DOHH2 (cell line): ENCODE data around the gene C16orf96.

ENCODE experiments used
- H3F3A ChIP-seq: fragments of 200-600 bp; sonication (generic), shearing (Covaris generic); 2 replicates; pipeline ENCODE4 v1.6.0; 2016; ENCODE audit warnings: antibody characterized with exemption, mild to moderate bottlenecking; ENCODE audit not compliant: control insufficient read depth, insufficient read depth
- H3K27ac ChIP-seq: fragments of 200-600 bp; sonication (generic); 2 replicates; pipeline ENCODE4 v1.5.1; 2014; ENCODE audit warnings: low read depth, mild to moderate bottlenecking, low read length, moderate library complexity
- H3K27me3 ChIP-seq: fragments of 200-600 bp; sonication (generic); 2 replicates; pipeline ENCODE4 v1.6.1; 2014; ENCODE audit warnings: mild to moderate bottlenecking, low read length, mixed read lengths; ENCODE audit not compliant: control insufficient read depth
- H3K36me3 ChIP-seq: fragments of 200-600 bp; sonication (generic); 2 replicates; pipeline ENCODE4 v1.6.1; 2014; ENCODE audit warnings: mild to moderate bottlenecking, low read length, moderate library complexity, mixed read lengths; ENCODE audit not compliant: control insufficient read depth
- H3K4me1 ChIP-seq: fragments of 200-600 bp; sonication (generic); 2 replicates; pipeline ENCODE4 v1.6.1; 2014; ENCODE audit warnings: mild to moderate bottlenecking, low read length, mixed read lengths; ENCODE audit not compliant: control insufficient read depth
- H3K4me2 ChIP-seq: fragments of 200-600 bp; sonication (generic); 2 replicates; pipeline ENCODE4 v1.6.0; 2014; ENCODE audit warnings: mild to moderate bottlenecking, low read length, moderate library complexity
- H3K4me3 ChIP-seq: fragments of 200-600 bp; sonication (generic); 2 replicates; pipeline ENCODE4 v1.5.1; 2014; ENCODE audit warnings: mild to moderate bottlenecking, low read length, mixed read lengths
- H3K79me2 ChIP-seq: fragments of 200-600 bp; sonication (generic); 2 replicates; pipeline ENCODE4 v1.6.1; 2014; ENCODE audit warnings: mild to moderate bottlenecking, low read length, mixed read lengths; ENCODE audit not compliant: control insufficient read depth
- H3K9me2 ChIP-seq: fragments of 200-600 bp; sonication (generic); replicated peaks from 2 replicates; pipeline ENCODE4 v1.6.1; 2014; ENCODE audit warnings: mild to moderate bottlenecking, low read length, mixed read lengths; ENCODE audit not compliant: control insufficient read depth
- H3K9me3 ChIP-seq: fragments of 200-600 bp; sonication (generic); 2 replicates; pipeline ENCODE4 v1.6.1; 2014; ENCODE audit warnings: antibody characterized with exemption, low read length, mixed read lengths; ENCODE audit not compliant: control insufficient read depth, insufficient read depth
- H4K20me1 ChIP-seq: fragments of 200-600 bp; sonication (generic); 2 replicates; pipeline ENCODE4 v1.6.0; 2014; ENCODE audit warnings: low read depth, mild to moderate bottlenecking, antibody characterized with exemption, low read length, moderate library complexity; ENCODE audit not compliant: control insufficient read depth, insufficient read depth
- EZH2phosphoT487 ChIP-seq: fragments of 200-600 bp; sonication (generic); IDR thresholded peaks from 2 replicates; pipeline ENCODE4 v1.6.1; 2017; ENCODE audit warnings: borderline replicate concordance, mild to moderate bottlenecking, antibody characterized with exemption, low read length, moderate library complexity, mixed read lengths
- TF ChIP-seq, protein P1 (sequence below): fragments of 200-600 bp; sonication (generic); IDR thresholded peaks from one replicate; pipeline ENCODE4 v1.5.1; 2014; ENCODE audit warnings: antibody characterized with exemption, mild to moderate bottlenecking, low read depth, low read length; ENCODE audit not compliant: poor library complexity, severe bottlenecking

C16orf96 gene

DNA sequence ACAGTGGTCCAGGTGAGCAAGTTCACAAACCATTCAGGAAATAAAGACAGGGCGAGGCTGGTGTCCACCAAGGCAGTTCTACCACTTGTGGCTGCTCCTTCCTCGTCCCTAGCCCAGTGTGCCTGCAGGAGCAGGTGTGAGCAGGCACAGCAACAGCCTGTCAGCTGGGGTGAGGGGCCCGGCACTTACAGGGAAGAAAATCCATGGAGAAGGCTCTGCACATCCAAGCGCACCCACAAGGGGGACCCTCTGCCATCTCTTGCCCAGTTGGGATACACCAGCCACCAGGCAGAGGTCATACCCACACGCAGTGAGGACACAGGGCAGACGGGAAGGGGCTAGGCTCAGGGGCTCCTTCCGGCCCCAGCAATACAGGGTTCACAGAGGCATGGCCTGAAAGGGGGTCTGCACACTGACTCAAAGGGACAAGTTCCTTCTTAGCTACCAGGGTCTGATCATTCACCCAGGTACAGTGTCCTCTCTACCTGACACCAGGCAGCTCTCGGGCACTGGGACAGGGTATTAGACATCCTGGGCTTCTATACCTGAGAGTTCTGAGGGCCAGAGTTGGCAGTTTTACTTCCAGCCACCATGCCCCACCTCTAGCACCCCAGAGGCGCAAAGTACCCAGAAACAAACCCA lies 44.6 kb upstream of the C16orf96 start:
- peaks cover under 1% of the 10 kb centered on the region; the same call in 1 of the 2 replicates for H3K79me2 ChIP-seq
- peaks cover 11% of the 10 kb centered on the region for H3K4me1 ChIP-seq
- H3K36me3 ChIP-seq: peaks cover 50% of the 10 kb centered on the region
- H3F3A ChIP-seq: peaks cover 6% of the 10 kb centered on the region
- no peaks in the 10 kb centered on the region for H3K9me2 ChIP-seq
- no peaks in the 10 kb centered on the region for H3K9me3 ChIP-seq
- TF ChIP-seq EZH2phosphoT487: no peak
- TF ChIP-seq, protein P1, sequence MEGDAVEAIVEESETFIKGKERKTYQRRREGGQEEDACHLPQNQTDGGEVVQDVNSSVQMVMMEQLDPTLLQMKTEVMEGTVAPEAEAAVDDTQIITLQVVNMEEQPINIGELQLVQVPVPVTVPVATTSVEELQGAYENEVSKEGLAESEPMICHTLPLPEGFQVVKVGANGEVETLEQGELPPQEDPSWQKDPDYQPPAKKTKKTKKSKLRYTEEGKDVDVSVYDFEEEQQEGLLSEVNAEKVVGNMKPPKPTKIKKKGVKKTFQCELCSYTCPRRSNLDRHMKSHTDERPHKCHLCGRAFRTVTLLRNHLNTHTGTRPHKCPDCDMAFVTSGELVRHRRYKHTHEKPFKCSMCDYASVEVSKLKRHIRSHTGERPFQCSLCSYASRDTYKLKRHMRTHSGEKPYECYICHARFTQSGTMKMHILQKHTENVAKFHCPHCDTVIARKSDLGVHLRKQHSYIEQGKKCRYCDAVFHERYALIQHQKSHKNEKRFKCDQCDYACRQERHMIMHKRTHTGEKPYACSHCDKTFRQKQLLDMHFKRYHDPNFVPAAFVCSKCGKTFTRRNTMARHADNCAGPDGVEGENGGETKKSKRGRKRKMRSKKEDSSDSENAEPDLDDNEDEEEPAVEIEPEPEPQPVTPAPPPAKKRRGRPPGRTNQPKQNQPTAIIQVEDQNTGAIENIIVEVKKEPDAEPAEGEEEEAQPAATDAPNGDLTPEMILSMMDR: peak; percentile 26
- no peak overlapping the region for H3K4me2 ChIP-seq
- H3K27ac ChIP-seq: no peak overlapping the region
- H3K4me3 ChIP-seq: no peak overlapping the region
- no peaks in the 10 kb centered on the region for H4K20me1 ChIP-seq
- no peaks in the 10 kb centered on the region for H3K27me3 ChIP-seq

DNA sequence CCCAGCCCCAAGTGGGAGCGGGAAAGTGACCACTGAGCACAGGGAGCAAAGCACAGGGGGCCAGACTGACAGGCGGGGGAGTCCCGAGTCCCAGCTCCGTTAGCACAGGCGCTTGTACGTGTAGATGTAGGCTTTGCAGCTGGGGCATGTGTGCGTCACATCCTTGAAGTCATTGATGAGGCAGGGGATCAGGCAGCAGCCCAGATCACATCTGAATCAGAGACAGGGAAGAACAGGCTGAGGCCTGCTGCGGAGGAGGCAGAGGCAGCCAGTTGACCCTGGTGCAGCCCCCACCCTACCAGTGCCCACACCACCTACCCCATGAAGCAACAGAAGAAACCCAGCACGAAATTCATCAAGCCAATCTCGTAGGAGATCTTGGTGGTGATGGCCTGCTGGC lies 43.7 kb upstream of the C16orf96 start:
- Histone ChIP-seq H3F3A (peaks cover 6% of the 10 kb centered on the region), H3K27ac (no peak overlapping the region), H3K9me2 (no peaks in the 10 kb centered on the region), H3K4me1 (peaks cover 9% of the 10 kb centered on the region), H4K20me1 (no peaks in the 10 kb centered on the region), H3K79me2 (no peaks in the 10 kb centered on the region), H3K36me3 (peaks cover 41% of the 10 kb centered on the region), H3K4me2 (no peak overlapping the region), H3K9me3 (no peaks in the 10 kb centered on the region), H3K4me3 (no peak overlapping the region), H3K27me3 (no peaks in the 10 kb centered on the region)
- TF ChIP-seq EZH2phosphoT487: no peak
- TF ChIP-seq, protein P1: no peak

DNA sequence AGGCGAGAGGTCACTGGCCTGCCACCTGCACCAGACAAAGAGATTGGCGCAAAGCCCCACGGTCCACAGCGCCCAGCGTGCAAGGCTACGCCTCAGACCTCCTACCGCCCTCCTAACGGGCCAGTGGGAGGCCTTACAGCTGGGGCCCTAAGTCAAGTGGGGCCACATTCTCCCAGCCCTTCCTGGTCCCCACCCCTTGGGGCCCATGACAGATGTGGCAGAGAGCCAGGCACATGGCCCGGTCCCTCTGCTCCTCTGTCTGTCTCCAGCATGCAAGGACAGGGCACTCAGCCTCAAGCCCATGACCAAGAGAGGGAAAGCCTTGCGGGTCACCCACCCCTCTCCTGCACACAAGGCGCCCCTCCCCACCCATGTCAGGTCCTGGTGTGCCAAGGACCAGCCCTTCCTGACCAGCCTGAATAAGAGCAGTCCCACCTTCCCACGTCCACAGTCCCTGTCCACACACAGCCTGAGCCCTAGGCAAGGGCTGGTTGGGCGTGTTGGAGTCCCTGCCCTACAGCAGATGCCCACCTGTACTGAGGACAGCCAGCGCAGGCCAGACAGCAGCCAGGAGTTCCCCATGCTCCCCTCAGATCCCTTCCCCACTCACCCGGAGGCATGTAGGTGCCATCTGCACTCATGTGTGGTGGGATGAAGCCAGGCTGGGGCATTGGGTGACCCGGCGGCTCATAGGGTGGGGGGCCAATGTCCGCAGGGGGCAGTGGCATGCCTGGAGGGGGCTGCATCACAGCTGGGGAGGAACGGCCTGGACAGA lies 42.9 kb upstream of the C16orf96 start:
- H3K9me3 ChIP-seq: no peaks in the 10 kb centered on the region
- H3K27ac ChIP-seq: no peak overlapping the region
- H3K4me2 ChIP-seq: no peak overlapping the region
- peaks cover 33% of the 10 kb centered on the region for H3K36me3 ChIP-seq
- H3F3A ChIP-seq: peaks cover 6% of the 10 kb centered on the region
- TF ChIP-seq, protein P1: no peak
- TF ChIP-seq EZH2phosphoT487: no peak
- H3K4me3 ChIP-seq: no peak overlapping the region
- no peaks in the 10 kb centered on the region for H3K9me2 ChIP-seq
- peaks cover 9% of the 10 kb centered on the region for H3K4me1 ChIP-seq
- H4K20me1 ChIP-seq: no peaks in the 10 kb centered on the region
- no peaks in the 10 kb centered on the region for H3K79me2 ChIP-seq
- H3K27me3 ChIP-seq: no peaks in the 10 kb centered on the region
